ENCODE results near the gene MYO9A. TPM values are rescaled to one million over a fixed set of nuclear protein-coding genes. Genes with fewer than 3 reads are reported as not detected.

MYO9A gene
- total RNA-seq, 1 experiment from 2014 or later, result 21.4 TPM

DNA sequence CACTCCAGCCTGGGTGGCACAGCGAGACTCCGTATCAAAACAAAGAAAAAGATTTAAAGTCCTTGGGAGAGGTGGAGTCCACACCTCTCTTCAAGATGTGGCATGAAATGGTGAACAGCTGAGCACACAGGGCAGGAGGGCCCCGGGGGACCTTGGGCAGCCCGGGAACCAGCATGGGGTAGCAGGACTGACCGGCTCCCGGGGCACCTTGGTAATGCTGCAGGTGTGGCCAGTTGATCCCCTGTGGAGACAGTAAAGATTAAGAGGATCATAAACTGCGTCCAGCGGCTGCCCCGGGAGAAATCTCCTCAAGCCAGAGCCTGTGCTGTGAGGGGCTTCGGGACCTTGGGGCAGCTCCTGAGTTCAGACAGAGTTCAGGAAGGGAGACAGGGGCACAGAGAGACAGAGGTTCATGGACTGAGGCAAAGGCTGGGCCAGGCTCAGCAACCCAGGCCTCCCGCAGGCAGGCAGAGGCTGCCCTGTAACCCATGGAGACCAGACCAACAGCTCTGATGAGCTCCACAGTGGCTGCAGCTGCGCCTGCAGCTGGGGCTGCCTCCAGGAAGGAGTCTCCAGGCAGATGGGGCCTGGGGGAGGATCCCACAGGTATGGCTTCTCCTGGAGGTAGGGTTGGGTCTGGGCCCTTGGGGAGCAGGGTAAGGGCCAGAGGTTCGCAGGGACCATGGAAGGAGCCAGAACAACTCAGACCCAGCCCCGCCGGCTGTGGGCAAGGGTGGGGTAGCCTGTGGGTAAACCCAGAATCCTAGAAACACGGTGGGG is 307.5 kb downstream of the MYO9A start, which contains the start of gene NR2E3:
Gene NR2E3, plus strand, starts transcription at position 299 of the 780 bp plus-strand sequence. Its CDS starts 190 bp downstream, at position 489.
- Histone ChIP-seq H4K91ac (ENCODE audit: insufficient read length, low read depth, low read length) (no peak within 1 kb of the TSS), H2BK12ac (ENCODE audit: insufficient read length, low read depth, low read length) (no peak within 1 kb of the TSS), H2BK120ac (ENCODE audit: low read depth, low read length, poor library complexity, severe bottlenecking) (no peak within 1 kb of the TSS), H3K23ac (ENCODE audit: insufficient read length, low read depth, low read length) (no peak within 1 kb of the TSS), H2AK5ac (ENCODE audit: insufficient read length, low read length) (no peak within 1 kb of the TSS), H3K18ac (ENCODE audit: insufficient read length, low read depth, low read length) (no peak within 1 kb of the TSS), H2BK15ac (ENCODE audit: low read depth, low read length) (no peak within 1 kb of the TSS), H3K79me1 (ENCODE audit: insufficient read depth, low read depth, low read length, poor library complexity, severe bottlenecking) (no peaks in the 10 kb centered on the region), H3K56ac (ENCODE audit: insufficient read length, low read depth, low read length) (no peak within 1 kb of the TSS), H3K14ac (ENCODE audit: insufficient read depth, low read length) (no peak within 1 kb of the TSS; the same call in 1 of the 2 replicates), H3K4me2 (ENCODE audit: insufficient read depth, insufficient read length, low read length) (no peak within 1 kb of the TSS), H4K8ac (replicated peaks; ENCODE audit: insufficient read length, low read depth, low read length) (no peak within 1 kb of the TSS), H2BK20ac (ENCODE audit: low read depth, low read length, poor library complexity, severe bottlenecking) (no peak within 1 kb of the TSS), H3K23me2 (ENCODE audit: insufficient read length, low read depth, low read length, poor library complexity, severe bottlenecking) (no peaks in the 10 kb centered on the region), H3K4ac (ENCODE audit: low read depth, low read length) (no peak within 1 kb of the TSS), H3T11ph (ENCODE audit: low read length) (no peak within 1 kb of the TSS), H2BK5ac (ENCODE audit: insufficient read length, low read length) (no peak within 1 kb of the TSS), H4K5ac (ENCODE audit: insufficient read length, low read depth, low read length) (no peak within 1 kb of the TSS), H3K27me3 (ENCODE audit: insufficient read depth, low read length) (no peaks in the 10 kb centered on the region), H4K20me1 (ENCODE audit: control insufficient read depth, insufficient read depth, insufficient read length) (no peaks in the 10 kb centered on the region), H3K4me1 (ENCODE audit: insufficient read depth, low read length) (peaks cover 7% of the 10 kb centered on the region; the same call in 1 of the 2 replicates), H3K9me3 (ENCODE audit: control insufficient read depth, low read depth, low read length) (no peaks in the 10 kb centered on the region), H3K27ac (ENCODE audit: insufficient read length, low read depth, low read length) (no peak within 1 kb of the TSS), H3K79me2 (ENCODE audit: insufficient read depth, low read length) (no peaks in the 10 kb centered on the region), H3K9ac (ENCODE audit: extremely low read depth, insufficient read length, low read length) (no peak within 1 kb of the TSS), H2AFZ (ENCODE audit: low read length) (no peak within 1 kb of the TSS)
- H3K9me3 Mint-ChIP-seq, result no peaks in the 10 kb centered on the region
- H3K27me3 Mint-ChIP-seq (ENCODE audit: low read depth), result peaks cover 4% of the 10 kb centered on the region
- no peaks in the 10 kb centered on the region; a peak in 1 of 7 replicates for H3K36me3 Mint-ChIP-seq (ENCODE audit: insufficient read depth in 1 of 3, low read depth in 3 of 3)
- H3K4me1 Mint-ChIP-seq, result peaks cover 32 to 41% of the 10 kb centered on the region in 2 experiments
- TF ChIP-seq, protein P1, sequence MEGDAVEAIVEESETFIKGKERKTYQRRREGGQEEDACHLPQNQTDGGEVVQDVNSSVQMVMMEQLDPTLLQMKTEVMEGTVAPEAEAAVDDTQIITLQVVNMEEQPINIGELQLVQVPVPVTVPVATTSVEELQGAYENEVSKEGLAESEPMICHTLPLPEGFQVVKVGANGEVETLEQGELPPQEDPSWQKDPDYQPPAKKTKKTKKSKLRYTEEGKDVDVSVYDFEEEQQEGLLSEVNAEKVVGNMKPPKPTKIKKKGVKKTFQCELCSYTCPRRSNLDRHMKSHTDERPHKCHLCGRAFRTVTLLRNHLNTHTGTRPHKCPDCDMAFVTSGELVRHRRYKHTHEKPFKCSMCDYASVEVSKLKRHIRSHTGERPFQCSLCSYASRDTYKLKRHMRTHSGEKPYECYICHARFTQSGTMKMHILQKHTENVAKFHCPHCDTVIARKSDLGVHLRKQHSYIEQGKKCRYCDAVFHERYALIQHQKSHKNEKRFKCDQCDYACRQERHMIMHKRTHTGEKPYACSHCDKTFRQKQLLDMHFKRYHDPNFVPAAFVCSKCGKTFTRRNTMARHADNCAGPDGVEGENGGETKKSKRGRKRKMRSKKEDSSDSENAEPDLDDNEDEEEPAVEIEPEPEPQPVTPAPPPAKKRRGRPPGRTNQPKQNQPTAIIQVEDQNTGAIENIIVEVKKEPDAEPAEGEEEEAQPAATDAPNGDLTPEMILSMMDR (conservative IDR thresholded peaks at IDR 0.05), result no peak
- DNase-seq, result no peak
- H3K27ac Mint-ChIP-seq, result peak within 1 kb of the TSS in 1 of 3 experiments; percentile 65; a peak in 1 of 7 replicates
- WGBS (ENCODE audit: extremely low coverage, insufficient read length, low lambda C conversion rate), result no CpG with 5 or more reads among the region's 16 CpGs
- no peak within 1 kb of the TSS; a peak in 1 of 5 replicates for H3K4me3 Mint-ChIP-seq
